Retinal pigment epithelial cell (primary cell): ENCODE results near the gene KAT6B.

Source experiments
- DNase-seq: peaks from one replicate; pipeline ENCODE4 v3.0.0-alpha.2; 2010; ENCODE audit warnings: low read depth
- H3K4me3 ChIP-seq: 2 replicates; pipeline ENCODE4 v1.5.1; 2011; ENCODE audit warnings: mild to moderate bottlenecking, low read length, control low read depth, moderate library complexity
- CTCF ChIP-seq: conservative IDR thresholded peaks from 2 replicates; pipeline ENCODE4 v1.5.1; 2011; ENCODE audit warnings: low read depth, low read length, control low read depth, inconsistent platforms

KAT6B gene

GRCh38 chr10:74929197-74929596 lies 102.8 kb downstream of the KAT6B start:
- no peak for TF ChIP-seq CTCF
- DNase-seq, result no peak
- H3K4me3 ChIP-seq, result no peak overlapping the region

- H3K4me3 ChIP-seq, result no peak overlapping the region
These were observed 104.6 kb downstream of the KAT6B start for GRCh38 chr10:74930965-74931364.

GRCh38 chr10:74932648-74933047 lies 106.2 kb downstream of the KAT6B start:
- no peak for TF ChIP-seq CTCF
- H3K4me3 ChIP-seq, result no peak overlapping the region
- DNase-seq, result no peak

More at GRCh38 chr10:74930965-74931364, 104.6 kb downstream of the KAT6B start:
- no peak for TF ChIP-seq CTCF
- DNase-seq, result no peak

- no peak for TF ChIP-seq CTCF
- no peak overlapping the region for H3K4me3 ChIP-seq
- DNase-seq, result no peak
These were observed 107.9 kb downstream of the KAT6B start for GRCh38 chr10:74934100-74934812.

- peak; percentile 88 for DNase-seq
These were observed 110.3 kb downstream of the KAT6B start for GRCh38 chr10:74936577-74937265.

GRCh38 chr10:74937266-74937856 lies 111.0 kb downstream of the KAT6B start:
- no peak for TF ChIP-seq CTCF
- DNase-seq, result no peak
- no peak overlapping the region for H3K4me3 ChIP-seq

More at GRCh38 chr10:74936577-74937265, 110.3 kb downstream of the KAT6B start:
- TF ChIP-seq CTCF, result no peak
- no peak overlapping the region for H3K4me3 ChIP-seq
